MCF 10A (cell line): ENCODE data around the gene ASTN1. TPM values are rescaled to one million over a fixed set of nuclear protein-coding genes. Genes with fewer than 3 reads are reported as not detected.

ENCODE experiments used
- BruUV-seq: library from RNA; stranded (reverse); fragments of 400-500 nt; replicated peaks from 2 replicates; lab custom pipeline; 2021; lab: Mats Ljungman, UMichigan
- CTCF ChIA-PET: fragments of 300-600 bp; sonication (Branson Sonifier 250); formaldehyde crosslinking; extraction: SDS; loops from one replicate; lab custom pipeline; 2021; ENCODE audit warnings: antibody characterized with exemption, inconsistent platforms; lab: Yijun Ruan, JAX
- POLR2A ChIA-PET: fragments of 300-600, 350-650 bp; sonication (Branson Sonifier 250); formaldehyde crosslinking; extraction: SDS; loops from one replicate; lab custom pipeline; 2020; ENCODE audit warnings: antibody characterized with exemption, inconsistent platforms; lab: Yijun Ruan, JAX
- DNase-seq: peaks from one replicate; pipeline ENCODE4 v3.0.0-alpha.2; 2018; ENCODE audit not compliant: unreplicated experiment
- H3K27ac Mint-ChIP-seq: one replicate; pipeline ENCODE4 v1.8.0; 2022; ENCODE audit warnings: mild to moderate bottlenecking, low read depth, mixed read lengths; ENCODE audit not compliant: unreplicated experiment
- H3K27me3 Mint-ChIP-seq: one replicate; pipeline ENCODE4 v1.8.0; 2022; ENCODE audit warnings: mixed read lengths; ENCODE audit not compliant: insufficient read depth, unreplicated experiment
- H3K36me3 Mint-ChIP-seq: one replicate; pipeline ENCODE4 v1.8.0; 2022; ENCODE audit warnings: mild to moderate bottlenecking, moderate library complexity, mixed read lengths; ENCODE audit not compliant: insufficient read depth, unreplicated experiment
- H3K4me1 Mint-ChIP-seq: one replicate; pipeline ENCODE4 v1.8.0; 2022; ENCODE audit warnings: mixed read lengths; ENCODE audit not compliant: insufficient read depth, unreplicated experiment
- H3K4me3 Mint-ChIP-seq: one replicate; pipeline ENCODE4 v1.8.0; 2022; ENCODE audit warnings: mild to moderate bottlenecking, moderate library complexity, mixed read lengths; ENCODE audit not compliant: unreplicated experiment
- H3K9me3 Mint-ChIP-seq: one replicate; pipeline ENCODE4 v1.8.0; 2022; ENCODE audit warnings: mixed read lengths; ENCODE audit not compliant: unreplicated experiment
- CTCF ChIP-seq: fragments of 200-600 bp; IDR thresholded peaks from one replicate; pipeline ENCODE4 v1.8.0; 2022; ENCODE audit warnings: antibody characterized with exemption, mild to moderate bottlenecking; ENCODE audit not compliant: unreplicated experiment
- intact Hi-C: fragments of 100-400 bp; cut with micrococcal nuclease; formaldehyde crosslinking; loops from 2 replicates; pipeline ENCODE4 v1.14.1; 2022
- total RNA-seq: library from RNA; stranded (reverse); gene quantifications from 2 replicates; pipeline ENCODE4 v1.2.3, GENCODE V29; 2022

ASTN1 gene
- total RNA-seq, 1 experiment from 2014 or later = not detected

DNA sequence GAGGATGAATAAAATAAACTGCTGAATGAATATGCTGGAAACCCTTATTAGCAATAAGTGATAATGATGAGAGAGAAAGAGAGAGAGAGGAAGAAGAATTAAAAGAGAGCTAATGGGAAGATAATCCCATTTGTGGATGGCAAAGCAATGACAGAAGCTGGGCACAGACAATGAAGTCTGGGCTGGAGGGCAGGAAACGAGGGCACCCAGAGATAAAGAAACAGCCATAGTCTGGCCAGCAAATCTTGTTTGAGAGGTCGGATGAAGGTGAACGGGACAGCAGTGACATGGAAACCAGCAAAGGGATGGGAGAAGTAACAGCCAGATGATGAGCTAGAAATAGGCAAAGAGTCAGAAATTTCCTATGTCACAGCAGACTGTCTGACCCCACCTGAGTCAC lies 155.9 kb downstream of the ASTN1 start:
- ChIA-PET POLR2A (interaction anchor here (0.6 kb wide), 1 partner anchor 1389 kb away, joined by 3 read pairs; no protein-coding TSS in a partner anchor), CTCF (interaction anchor here (0.7 to 1.4 kb wide), 2 partner anchors 9 to 170 kb away, joined by 3 read pairs; no protein-coding TSS in a partner anchor)
- no TSS peak for BruUV-seq
- no peak overlapping the region for H3K4me3 Mint-ChIP-seq
- DNase-seq = no peak
- H3K36me3 Mint-ChIP-seq = peaks cover 4% of the 10 kb centered on the region
- H3K27ac Mint-ChIP-seq = no peak overlapping the region
- H3K4me1 Mint-ChIP-seq = no peaks in the 10 kb centered on the region
- H3K27me3 Mint-ChIP-seq = peaks cover 43% of the 10 kb centered on the region
- H3K9me3 Mint-ChIP-seq = no peaks in the 10 kb centered on the region
- TF ChIP-seq CTCF = no peak
- intact Hi-C loops = no loop called here

DNA sequence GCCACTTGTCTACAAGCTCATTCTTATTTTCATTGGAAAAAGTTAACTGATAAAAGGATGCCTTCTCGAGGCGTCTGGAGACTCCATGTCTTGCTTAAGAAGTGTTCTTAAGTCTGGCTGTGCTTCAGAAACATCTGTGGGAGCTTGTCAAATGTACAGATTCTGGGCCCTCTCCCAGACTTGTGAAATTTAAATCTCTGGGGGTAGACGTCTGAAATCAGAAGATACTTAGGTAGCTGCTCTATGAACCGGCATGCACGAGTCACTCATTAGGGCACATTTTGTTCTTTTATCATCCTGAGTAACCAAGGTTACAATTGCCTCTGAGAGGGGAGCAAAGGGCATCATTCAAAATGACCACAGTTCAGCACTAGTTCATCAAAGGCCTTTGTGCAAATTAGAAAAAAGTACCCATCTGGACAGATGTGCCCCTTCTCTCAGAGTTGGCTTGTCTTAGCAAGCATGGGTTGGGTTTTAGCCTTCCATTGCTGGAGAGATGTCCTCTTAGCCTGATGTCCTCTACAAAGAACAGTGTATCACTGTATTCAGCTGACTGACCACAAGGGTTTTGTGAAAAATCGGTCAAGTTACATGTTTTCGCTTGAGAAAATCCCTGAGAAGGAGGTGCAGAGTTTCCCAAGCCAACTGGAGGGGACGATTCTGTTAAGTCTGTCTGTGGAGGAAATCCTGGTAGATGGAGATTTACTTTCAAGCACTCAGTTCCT lies 156.9 kb downstream of the ASTN1 start:
- no peak overlapping the region for H3K4me3 Mint-ChIP-seq

GRCh38 chr1:177002891-177003290 lies 161.6 kb downstream of the ASTN1 start:
- Mint-ChIP-seq H3K4me3 (no peak overlapping the region), H3K27ac (no peak overlapping the region), H3K4me1 (no peaks in the 10 kb centered on the region), H3K36me3 (no peaks in the 10 kb centered on the region), H3K27me3 (peaks cover 9% of the 10 kb centered on the region), H3K9me3 (no peaks in the 10 kb centered on the region)
- BruUV-seq = no TSS peak
- intact Hi-C loops = no loop called here
- DNase-seq = no peak
- ChIA-PET POLR2A (interaction anchor here (0.6 kb wide), 1 partner anchor 946 kb away, joined by 3 read pairs; no protein-coding TSS in a partner anchor), CTCF (no interaction called here)
- TF ChIP-seq CTCF = no peak

More for the DNA sequence above, 156.9 kb downstream of the ASTN1 start:
- Mint-ChIP-seq H3K27me3 (peaks cover 33% of the 10 kb centered on the region), H3K4me1 (no peaks in the 10 kb centered on the region), H3K36me3 (peaks cover 4% of the 10 kb centered on the region), H3K27ac (no peak overlapping the region), H3K9me3 (no peaks in the 10 kb centered on the region)
- no peak for TF ChIP-seq CTCF
- ChIA-PET CTCF (interaction anchor here (0.5 to 0.7 kb wide), 3 partner anchors 62 to 225 kb away, joined by 3 read pairs; no protein-coding TSS in a partner anchor), POLR2A (no interaction called here)
- BruUV-seq = no TSS peak
- intact Hi-C loops = no loop called here
- DNase-seq = no peak

DNA sequence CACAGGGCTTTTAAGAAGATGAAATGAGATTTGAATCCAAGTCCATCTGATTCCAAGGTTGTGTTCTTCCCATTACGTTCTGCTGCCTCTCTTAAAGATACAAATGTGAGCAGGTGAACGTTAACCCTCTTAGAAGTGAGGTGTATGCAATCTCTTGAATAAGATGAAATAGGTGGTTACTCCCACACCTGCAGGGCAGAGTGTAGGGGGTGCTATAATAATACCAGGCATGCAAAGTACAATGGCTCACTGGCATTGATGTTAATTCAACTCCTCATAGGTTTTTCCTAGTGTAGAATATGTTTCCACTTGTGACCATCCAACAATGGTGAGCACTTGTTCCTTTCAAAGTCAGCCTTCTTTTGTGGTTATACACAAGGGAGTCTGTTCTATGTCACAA lies 163.0 kb downstream of the ASTN1 start:
- H3K4me1 Mint-ChIP-seq = no peaks in the 10 kb centered on the region

More for the DNA sequence above, 163.0 kb downstream of the ASTN1 start:
- ChIA-PET CTCF (no interaction called here), POLR2A (no interaction called here)
- Mint-ChIP-seq H3K27ac (no peak overlapping the region), H3K9me3 (no peaks in the 10 kb centered on the region), H3K4me3 (no peak overlapping the region), H3K27me3 (peaks cover 7% of the 10 kb centered on the region), H3K36me3 (no peaks in the 10 kb centered on the region)
- no peak for DNase-seq
- TF ChIP-seq CTCF = no peak
- intact Hi-C loops = no loop called here
- BruUV-seq = no TSS peak
